CD14-positive monocyte (primary cell): ENCODE results near the gene PRCP. TPM values are rescaled to one million over a fixed set of nuclear protein-coding genes. Genes with fewer than 3 reads are reported as not detected.

Experiments
- DNase-seq, 3 donors: peaks; one replicate each; pipeline ENCODE4 v3.0.0-alpha.2; 2011 to 2022
- H2AFZ ChIP-seq: 2 replicates; pipeline ENCODE4 v1.6.0; 2012; ENCODE audit warnings: mild to moderate bottlenecking, low read depth, low read length, inconsistent platforms; ENCODE audit not compliant: insufficient read depth, poor library complexity, severe bottlenecking
- H3K27ac ChIP-seq, 2 donors: 1 replicate in 1 of 2; 2 replicates in 1 of 2; pipeline ENCODE4 v1.5.1; 2012 to 2013; ENCODE audit warnings: low read length in 2 of 2, control low read depth in 1 of 2, inconsistent platforms in 1 of 2, low read depth in 1 of 2, mild to moderate bottlenecking in 1 of 2
- H3K27me3 ChIP-seq, 2 donors: one replicate each; pipeline versions ENCODE4 v1.6.0 to v1.6.1; 2011 to 2013; ENCODE audit warnings: low read length in 2 of 2; ENCODE audit not compliant: control insufficient read depth in 2 of 2, insufficient read depth in 2 of 2
- H3K36me3 ChIP-seq, 2 donors: replicated peaks in 1 of 2; 1 replicate in 1 of 2; 2 replicates in 1 of 2; pipeline versions ENCODE4 v1.5.1 to v1.6.1; 2012 to 2013; ENCODE audit warnings: low read length in 2 of 2, control low read depth in 1 of 2, inconsistent platforms in 1 of 2, mild to moderate bottlenecking in 1 of 2; ENCODE audit not compliant: insufficient read depth in 2 of 2, control insufficient read depth in 1 of 2
- H3K4me1 ChIP-seq, 2 donors: 1 replicate in 1 of 2; 2 replicates in 1 of 2; pipeline versions ENCODE4 v1.5.1 to v1.6.1; 2012 to 2013; ENCODE audit warnings: low read length in 2 of 2, control low read depth in 1 of 2, inconsistent platforms in 1 of 2, mild to moderate bottlenecking in 1 of 2, moderate library complexity in 1 of 2; ENCODE audit not compliant: insufficient read depth in 2 of 2, control insufficient read depth in 1 of 2
- H3K4me2 ChIP-seq: replicated peaks from 2 replicates; pipeline ENCODE3; 2012; ENCODE audit warnings: low read length, moderate library complexity, mild to moderate bottlenecking; ENCODE audit not compliant: poor library complexity, severe bottlenecking; ENCODE audit errors: extremely low read depth
- H3K4me3 ChIP-seq, 3 experiments: fragments of 200-600 bp in 1 of 3; sonication (generic) in 1 of 3; replicated peaks in 1 of 3; 1 replicate in 2 of 3; 2 replicates in 1 of 3; pipeline ENCODE4 v1.5.1; 2011 to 2013; ENCODE audit warnings: low read length in 3 of 3, mild to moderate bottlenecking in 3 of 3, control low read depth in 2 of 3, low read depth in 2 of 3, inconsistent platforms in 1 of 3, moderate library complexity in 1 of 3
- H3K79me2 ChIP-seq: 2 replicates; pipeline ENCODE4 v1.6.0; 2012; ENCODE audit warnings: mild to moderate bottlenecking, control low read depth, inconsistent platforms, low read length, moderate library complexity; ENCODE audit not compliant: insufficient read depth
- H3K9ac ChIP-seq: 2 replicates; pipeline ENCODE4 v1.6.0; 2017; ENCODE audit warnings: low read length, mild to moderate bottlenecking; ENCODE audit not compliant: insufficient read depth, poor library complexity, severe bottlenecking
- H3K9me3 ChIP-seq, 2 donors: replicated peaks in 1 of 2; 1 replicate in 1 of 2; 2 replicates in 1 of 2; pipeline versions ENCODE4 v1.5.1 to v1.6.1; 2012 to 2013; ENCODE audit warnings: low read length in 2 of 2, control low read depth in 1 of 2; ENCODE audit not compliant: control insufficient read depth in 1 of 2, insufficient read depth in 1 of 2
- H4K20me1 ChIP-seq: 2 replicates; pipeline ENCODE4 v1.6.0; 2012; ENCODE audit warnings: mild to moderate bottlenecking, low read length, control low read depth, moderate library complexity; ENCODE audit not compliant: insufficient read depth
- H3K27ac Mint-ChIP-seq, 7 donors: one replicate each; pipeline ENCODE4 v1.8.0; 2020; ENCODE audit warnings: mild to moderate bottlenecking in 7 of 7, mixed read lengths in 7 of 7, moderate library complexity in 6 of 7, inconsistent platforms in 2 of 7
- H3K27me3 Mint-ChIP-seq, 3 donors: one replicate each; pipeline ENCODE4 v1.8.0; 2021 to 2022; ENCODE audit warnings: low read depth in 3 of 3, mild to moderate bottlenecking in 3 of 3, mixed read lengths in 3 of 3, moderate library complexity in 3 of 3, inconsistent platforms in 1 of 3
- H3K36me3 Mint-ChIP-seq, 2 donors: one replicate each; pipeline ENCODE4 v1.8.0; 2020; ENCODE audit warnings: mixed read lengths in 2 of 2, inconsistent platforms in 1 of 2, mild to moderate bottlenecking in 1 of 2
- H3K4me1 Mint-ChIP-seq: one replicate; pipeline ENCODE4 v1.8.0; 2020; ENCODE audit warnings: mild to moderate bottlenecking, mixed read lengths
- H3K4me3 Mint-ChIP-seq, 2 donors: one replicate each; pipeline ENCODE4 v1.8.0; 2020; ENCODE audit warnings: mild to moderate bottlenecking in 2 of 2, mixed read lengths in 2 of 2, moderate library complexity in 1 of 2
- H3K9me3 Mint-ChIP-seq, 7 donors: one replicate each; pipeline ENCODE4 v1.8.0; 2020 to 2022; ENCODE audit warnings: mixed read lengths in 7 of 7, mild to moderate bottlenecking in 6 of 7, moderate library complexity in 6 of 7, inconsistent platforms in 2 of 7
- CTCF ChIP-seq: fragments of 200-600 bp; IDR thresholded peaks from one replicate; pipeline ENCODE4 v1.8.0; 2022; ENCODE audit warnings: antibody characterized with exemption, mild to moderate bottlenecking
- WGBS: methylation state at CpG from one replicate; pipeline ENCODE4 v1.1.5; 2013; ENCODE audit warnings: missing lambda C conversion rate; ENCODE audit not compliant: insufficient coverage; 5-methylcytosine and 5-hydroxymethylcytosine counted together
- intact Hi-C, 2 donors: fragments of 100-400 bp; cut with micrococcal nuclease; formaldehyde crosslinking; loops; one replicate each; pipeline versions ENCODE4 v1.15.0 to v1.15.1; 2023
- polyA plus RNA-seq, 3 donors: library from polyadenylated mRNA; depleted of rRNA in 1 of 3; unstranded in 2 of 3; stranded (reverse) in 1 of 3; fragments of 300-500 nt in 2 of 3; fragments of >200 nt in 1 of 3; fragmentation: Illumina TruSeq in 2 of 3; gene quantifications; 1 replicate in 2 of 3; 2 replicates in 1 of 3; pipeline ENCODE4 v1.2.3, GENCODE V29; 2012 to 2021

PRCP gene
- polyA plus RNA-seq, 3 donors: 68.0 to 228 (median 186) TPM

GRCh38 chr11:82815406-82815805, 84.8 kb downstream of the PRCP start:
- TF ChIP-seq CTCF: no peak
- 92% methylated on average over 1 of the region's 2 CpGs for WGBS
- H3K9ac ChIP-seq: no peak overlapping the region
- H3K79me2 ChIP-seq: no peaks in the 10 kb centered on the region
- no peak overlapping the region for H3K4me3 ChIP-seq
- H4K20me1 ChIP-seq: no peaks in the 10 kb centered on the region
- no peaks in the 10 kb centered on the region for H3K9me3 ChIP-seq
- Mint-ChIP-seq H3K4me1 (no peaks in the 10 kb centered on the region), H3K9me3 (peaks cover 0 to 2% (median 0%) of the 10 kb centered on the region in 7 donors), H3K27ac (no peak overlapping the region), H3K36me3 (no peaks in the 10 kb centered on the region), H3K27me3 (peaks cover 2 to 5% (median 2%) of the 10 kb centered on the region in 3 donors), H3K4me3 (no peak overlapping the region)
- H3K27ac ChIP-seq: no peak overlapping the region
- H2AFZ ChIP-seq: no peak overlapping the region
- DNase-seq: no peak
- intact Hi-C loops: no loop called here
- H3K27me3 ChIP-seq: no peaks in the 10 kb centered on the region
- H3K4me2 ChIP-seq: no peak overlapping the region
- no peaks in the 10 kb centered on the region for H3K36me3 ChIP-seq
- H3K4me1 ChIP-seq: no peaks in the 10 kb centered on the region

GRCh38 chr11:82814379-82814778, 85.9 kb downstream of the PRCP start:
- no peaks in the 10 kb centered on the region for H3K36me3 Mint-ChIP-seq
- Histone ChIP-seq H3K4me2 (no peak overlapping the region), H3K36me3 (no peaks in the 10 kb centered on the region), H3K4me1 (no peaks in the 10 kb centered on the region), H4K20me1 (no peaks in the 10 kb centered on the region), H3K4me3 (no peak overlapping the region), H3K27me3 (no peaks in the 10 kb centered on the region), H3K27ac (no peak overlapping the region), H3K79me2 (no peaks in the 10 kb centered on the region), H3K9me3 (no peaks in the 10 kb centered on the region), H2AFZ (no peak overlapping the region), H3K9ac (no peak overlapping the region)
- intact Hi-C loops: no loop called here
- H3K4me3 Mint-ChIP-seq: no peak overlapping the region
- peaks cover 0 to 2% (median 0%) of the 10 kb centered on the region in 7 donors for H3K9me3 Mint-ChIP-seq
- H3K27me3 Mint-ChIP-seq: peaks cover 2 to 6% (median 5%) of the 10 kb centered on the region in 3 donors
- 95% methylated on average over 3 of the region's 4 CpGs for WGBS
- no peak for TF ChIP-seq CTCF
- DNase-seq: no peak
- H3K4me1 Mint-ChIP-seq: no peaks in the 10 kb centered on the region
- H3K27ac Mint-ChIP-seq: no peak overlapping the region
